NCI-H1436 treated with DMSO at 0.1 percent for 48 hours (cell line): ENCODE results near the gene PPP6R3.
"Not testable (repeated sequence)": the region's sequence is repeated elsewhere in the genome, so short reads cannot be mapped to it uniquely, and the experiment has no call there.

Experiments used
- DNase-seq: peaks from one replicate; lab custom pipeline; 2025; lab: John Stamatoyannopoulos, UW

The PPP6R3 gene

GRCh38 chr11:68436162-68436888, 24.2 kb upstream of the PPP6R3 start:
- DNase-seq, result no peak

DNA sequence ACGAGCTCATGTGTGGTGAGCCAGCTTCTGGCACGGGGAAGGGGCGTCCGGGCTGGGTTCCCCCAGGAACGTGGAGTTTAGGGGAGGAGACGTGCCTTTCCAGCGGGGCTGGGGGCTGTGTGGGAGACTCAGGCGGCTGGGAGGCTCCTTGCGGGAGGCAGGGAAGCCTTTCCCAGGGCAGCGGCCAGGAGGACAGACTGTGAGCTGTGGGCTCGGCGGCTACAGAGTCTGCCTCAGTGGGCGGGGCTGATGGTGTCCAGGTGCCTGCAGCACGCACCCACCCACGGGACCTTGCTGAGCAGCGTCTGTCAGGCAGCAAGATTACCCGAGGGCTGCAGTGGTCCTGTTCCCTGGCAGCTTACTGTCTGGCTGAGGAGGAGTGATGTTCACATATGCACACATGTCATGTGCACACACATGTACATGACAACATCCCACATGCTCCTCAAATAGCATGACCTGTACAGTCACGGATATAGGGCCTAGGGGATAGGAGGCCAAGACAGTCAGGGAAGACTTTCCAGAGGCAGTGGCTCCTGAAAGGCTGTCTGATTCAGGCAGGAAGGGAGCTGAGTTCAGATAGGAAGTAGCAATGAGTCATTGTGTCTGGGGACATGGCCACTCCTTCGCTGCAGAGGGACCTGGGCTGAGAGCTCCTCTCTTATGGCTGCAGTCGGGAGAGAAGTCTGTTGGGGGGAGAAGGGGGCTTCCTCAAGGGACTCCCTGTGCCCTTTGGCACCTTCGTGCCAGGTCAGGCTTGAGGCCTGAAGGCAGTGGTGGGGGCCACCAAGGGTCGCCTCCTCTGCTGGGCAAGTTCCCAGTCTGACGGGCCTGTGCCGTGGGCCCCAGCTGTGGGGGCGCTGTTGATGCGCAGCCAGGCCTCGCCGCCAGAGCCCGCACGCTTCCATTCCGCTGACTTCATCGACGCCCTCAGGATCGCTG, 23.3 kb upstream of the PPP6R3 start:
- no peak for DNase-seq

DNA sequence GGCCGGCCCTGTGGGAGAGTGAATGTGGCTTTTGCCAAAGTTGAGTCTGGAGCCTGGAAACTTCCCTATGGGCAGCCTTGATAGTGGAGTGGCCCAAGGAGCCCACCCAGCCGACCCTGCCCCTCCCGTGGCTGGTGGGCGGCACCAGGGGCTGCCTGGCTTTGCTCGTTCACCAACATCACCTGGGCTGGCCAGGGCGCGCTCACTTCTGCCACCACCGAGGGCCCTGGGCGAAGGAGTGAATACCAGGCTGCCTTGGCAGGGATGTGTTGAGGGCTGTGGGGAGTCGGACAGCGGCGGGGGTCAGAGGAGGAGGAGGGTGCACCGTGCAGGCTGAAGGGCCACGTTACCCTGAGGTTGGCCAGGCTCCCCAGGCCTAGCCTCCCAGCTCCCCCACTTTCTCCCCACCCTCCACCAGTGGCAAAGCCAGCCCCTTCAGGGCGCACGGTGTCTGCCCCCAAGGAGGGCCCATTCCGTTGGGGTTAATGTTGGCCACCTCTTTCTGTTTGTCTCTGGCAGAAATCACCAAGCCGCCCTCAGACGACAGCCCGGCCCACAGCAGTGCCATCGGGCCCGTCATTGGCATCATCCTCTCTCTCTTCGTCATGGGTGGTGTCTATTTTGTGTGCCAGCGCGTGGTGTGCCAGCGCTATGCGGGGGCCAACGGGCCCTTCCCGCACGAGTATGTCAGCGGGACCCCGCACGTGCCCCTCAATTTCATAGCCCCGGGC, 22.5 kb upstream of the PPP6R3 start:
- no peak for DNase-seq

- DNase-seq, result no peak
Observed at GRCh38 chr11:68438658-68439259, 21.8 kb upstream of the PPP6R3 start.

DNA sequence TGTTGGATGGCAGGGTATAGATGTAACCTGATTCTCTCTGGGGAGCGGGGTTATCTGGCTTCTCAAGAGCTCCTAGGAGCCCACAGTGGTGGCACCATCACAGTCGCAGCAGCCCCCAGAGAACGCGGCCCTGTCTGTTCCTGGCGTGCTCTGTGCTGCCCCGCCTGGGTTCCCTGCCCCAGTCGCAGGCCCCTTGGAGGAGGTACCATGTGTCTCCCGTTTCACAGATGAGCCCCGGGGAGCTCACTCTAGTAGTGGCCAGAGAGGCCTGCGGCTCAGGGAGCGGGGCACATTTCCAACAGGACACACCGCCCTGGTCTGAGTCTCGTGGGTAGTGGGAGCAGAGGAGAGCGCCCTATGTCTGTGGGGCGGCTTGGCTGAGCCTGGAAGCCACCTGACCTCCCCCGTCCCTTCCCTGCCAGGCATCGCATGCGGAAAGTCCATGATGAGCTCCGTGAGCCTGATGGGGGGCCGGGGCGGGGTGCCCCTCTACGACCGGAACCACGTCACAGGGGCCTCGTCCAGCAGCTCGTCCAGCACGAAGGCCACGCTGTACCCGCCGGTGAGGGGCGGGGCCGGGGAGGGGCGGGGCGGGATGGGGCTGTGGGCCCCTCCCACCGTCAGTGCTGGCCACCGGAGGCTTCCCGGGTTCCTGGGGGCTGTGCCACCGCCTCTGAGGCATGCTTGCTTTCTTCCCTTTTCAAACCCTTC, 21.0 kb upstream of the PPP6R3 start:
- no peak for DNase-seq

GRCh38 chr11:68440224-68440623, 20.3 kb upstream of the PPP6R3 start:
- DNase-seq, result no peak

- peak; percentile 37 for DNase-seq
Observed at GRCh38 chr11:68441466-68442230, 18.9 kb upstream of the PPP6R3 start.

DNA sequence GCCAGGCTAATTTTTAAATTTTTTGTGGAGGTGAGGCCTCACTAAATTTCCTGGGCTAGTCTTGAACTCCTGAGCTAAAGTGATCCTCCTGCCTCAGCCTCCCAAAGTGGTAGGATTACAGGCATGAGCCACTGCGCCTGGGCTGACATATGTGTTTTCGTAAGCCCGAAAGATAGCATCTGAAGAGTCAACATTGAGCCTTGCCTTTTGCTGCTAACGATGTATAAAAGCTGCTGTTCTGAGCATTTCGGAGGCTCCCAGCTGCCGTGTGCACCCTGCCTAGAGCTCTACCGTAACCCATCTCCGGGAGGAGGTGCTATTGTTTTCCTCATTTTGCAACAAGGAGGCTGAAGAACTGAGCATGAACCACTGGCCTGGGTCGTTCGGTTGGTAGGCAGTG, 18.1 kb upstream of the PPP6R3 start:
- DNase-seq, result no peak

DNA sequence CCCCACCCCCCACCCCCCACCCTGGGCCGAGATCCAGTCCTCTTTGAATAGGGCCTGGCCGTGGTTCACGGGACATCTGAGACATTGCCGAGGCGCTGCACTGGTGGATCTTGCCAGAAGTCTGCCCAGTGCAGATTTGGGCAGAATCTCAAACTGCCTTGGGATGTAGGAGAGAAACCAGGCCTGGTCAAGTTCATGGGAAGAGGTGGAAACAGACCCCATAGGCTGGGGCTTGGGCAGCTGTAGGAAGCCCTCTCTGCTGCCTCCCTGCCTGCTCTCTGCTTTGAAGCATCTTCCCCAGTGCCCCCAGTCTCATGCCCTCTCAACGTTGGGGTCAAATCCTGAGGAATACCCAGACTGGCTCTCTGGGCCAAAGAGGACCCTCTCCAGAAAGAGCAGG, 16.0 kb upstream of the PPP6R3 start:
- no peak for DNase-seq

- DNase-seq, result no peak
Observed at GRCh38 chr11:68445531-68446035, 15.0 kb upstream of the PPP6R3 start.

GRCh38 chr11:68446046-68446725, 14.4 kb upstream of the PPP6R3 start:
- no peak for DNase-seq

DNA sequence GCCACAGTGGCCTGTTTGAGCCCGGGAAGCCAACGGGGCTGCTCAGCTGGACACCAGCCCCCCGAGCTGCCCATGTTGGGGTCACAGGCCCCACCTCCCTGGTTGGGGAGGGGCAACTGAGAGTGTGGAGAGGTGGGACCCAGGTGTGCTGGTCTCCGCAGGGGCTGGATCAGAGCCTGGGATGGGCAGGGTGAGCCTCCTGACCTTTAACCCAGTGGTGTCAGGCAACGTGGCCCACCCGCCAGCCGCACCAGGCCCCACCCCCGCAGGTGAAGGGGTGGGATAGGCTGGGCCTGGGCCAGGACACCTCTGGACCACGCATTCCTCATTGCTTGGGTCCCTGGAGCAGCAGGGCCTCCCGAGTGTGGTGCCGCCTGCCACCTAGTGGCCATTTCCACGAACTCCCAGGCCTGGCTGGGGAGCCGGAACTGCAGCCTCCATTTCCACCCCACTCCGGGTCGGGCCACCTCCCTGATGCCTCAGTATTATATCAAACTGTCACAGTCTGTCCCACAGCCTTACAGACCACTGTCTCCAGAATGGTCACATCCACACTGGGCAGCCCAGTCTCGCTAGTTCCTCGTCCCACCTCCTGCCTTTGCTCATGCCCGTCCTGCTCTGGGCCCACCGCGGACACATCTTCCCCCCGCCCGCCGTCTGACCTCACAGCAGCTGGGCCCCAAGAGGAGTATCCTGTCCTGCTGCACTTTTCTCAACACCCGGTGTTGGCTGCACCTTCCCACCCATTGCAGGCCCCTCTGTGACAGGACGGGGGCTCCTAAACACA, 13.3 kb upstream of the PPP6R3 start:
- no peak for DNase-seq

GRCh38 chr11:68447914-68448313, 12.6 kb upstream of the PPP6R3 start:
- DNase-seq, result not testable (repeated sequence)

DNA sequence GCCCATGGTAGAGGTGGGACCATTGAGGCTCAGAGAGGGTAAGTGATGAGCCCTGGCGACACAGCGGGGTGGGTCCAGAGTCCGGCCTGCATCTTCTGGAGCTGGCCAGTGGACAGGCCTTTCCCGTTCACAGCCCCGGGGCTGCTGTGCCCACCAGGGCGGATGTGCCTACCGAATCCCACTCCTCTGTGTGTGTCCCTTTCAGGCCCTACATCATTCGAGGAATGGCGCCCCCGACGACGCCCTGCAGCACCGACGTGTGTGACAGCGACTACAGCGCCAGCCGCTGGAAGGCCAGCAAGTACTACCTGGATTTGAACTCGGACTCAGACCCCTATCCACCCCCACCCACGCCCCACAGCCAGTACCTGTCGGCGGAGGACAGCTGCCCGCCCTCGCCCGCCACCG, 11.9 kb upstream of the PPP6R3 start:
- DNase-seq, result no peak

DNA sequence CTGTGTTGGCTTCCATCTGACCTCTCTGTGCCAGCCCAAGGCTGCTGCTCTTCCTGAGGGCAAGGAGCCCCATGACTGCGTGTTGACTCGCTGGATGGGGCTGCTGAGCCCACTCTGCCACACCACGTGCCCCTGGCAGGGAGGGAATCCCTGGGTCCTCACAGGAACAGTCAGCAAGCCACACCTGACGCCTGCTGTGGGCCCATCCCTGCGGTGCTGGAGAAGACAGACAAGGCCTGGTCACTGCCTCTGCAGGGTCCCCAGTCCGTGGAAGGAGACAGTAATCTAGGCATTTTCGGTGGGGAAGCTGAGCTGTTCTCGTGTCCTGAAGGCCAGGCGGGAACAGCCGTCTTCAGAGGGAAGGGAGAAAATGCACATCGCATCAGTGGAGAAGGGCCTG, 10.6 kb upstream of the PPP6R3 start:
- no peak for DNase-seq

GRCh38 chr11:68450711-68451110, 9.8 kb upstream of the PPP6R3 start:
- no peak for DNase-seq

- no peak for DNase-seq
Observed at GRCh38 chr11:68454767-68455166, 5.8 kb upstream of the PPP6R3 start.

- no peak for DNase-seq
Observed at GRCh38 chr11:68455485-68455884, 5.1 kb upstream of the PPP6R3 start.
